NCI-H82 (cell line): ENCODE measurements around the gene PRKACA.
"Not testable (repeated sequence)": the region's sequence is repeated elsewhere in the genome, so short reads cannot be mapped to it uniquely, and the experiment has no call there.

Experiments used
- DNase-seq: peaks from one replicate; lab custom pipeline; 2025; lab: John Stamatoyannopoulos, UW

PRKACA gene

GRCh38 chr19:14070268-14071050 is 47.1 kb downstream of the PRKACA start:
- no peak for DNase-seq

GRCh38 chr19:14066134-14066533 is 51.4 kb downstream of the PRKACA start:
- no peak for DNase-seq

GRCh38 chr19:14063105-14063504 is 54.5 kb downstream of the PRKACA start:
- no peak for DNase-seq

GRCh38 chr19:14062558-14062855 is 55.1 kb downstream of the PRKACA start:
- no peak for DNase-seq

- no peak for DNase-seq
Measured at GRCh38 chr19:14061751-14062557, 55.6 kb downstream of the PRKACA start, which contains the start of gene PALM3. Gene PALM3 (minus strand): TSS chr19:14062076. CDS start chr19:14061980, 96 bp downstream.

GRCh38 chr19:14061081-14061749 is 56.3 kb downstream of the PRKACA start:
- no peak for DNase-seq

- DNase-seq, result peak; percentile 46
Measured at GRCh38 chr19:14059652-14060155, 57.9 kb downstream of the PRKACA start.

GRCh38 chr19:14059093-14059480 is 58.5 kb downstream of the PRKACA start:
- peak; percentile 66 for DNase-seq

- DNase-seq, result no peak
Measured at GRCh38 chr19:14058182-14059092, 59.1 kb downstream of the PRKACA start.

- no peak for DNase-seq
Measured at GRCh38 chr19:14056741-14057356, 60.7 kb downstream of the PRKACA start.

GRCh38 chr19:14056069-14056666 is 61.4 kb downstream of the PRKACA start:
- no peak for DNase-seq

- no peak for DNase-seq
Measured at GRCh38 chr19:14055396-14055795, 62.2 kb downstream of the PRKACA start.

GRCh38 chr19:14054721-14055120 is 62.8 kb downstream of the PRKACA start:
- no peak for DNase-seq

GRCh38 chr19:14054099-14054498 is 63.5 kb downstream of the PRKACA start:
- DNase-seq, result no peak

- no peak for DNase-seq
Measured at GRCh38 chr19:14053500-14053899, 64.1 kb downstream of the PRKACA start.

GRCh38 chr19:14053032-14053431 is 64.5 kb downstream of the PRKACA start:
- no peak for DNase-seq

GRCh38 chr19:14052470-14052869 is 65.1 kb downstream of the PRKACA start:
- no peak for DNase-seq

- DNase-seq, result no peak
Measured at GRCh38 chr19:14051980-14052379, 65.6 kb downstream of the PRKACA start.

- not testable (repeated sequence) for DNase-seq
Measured at GRCh38 chr19:14050961-14051360, 66.6 kb downstream of the PRKACA start.

- no peak for DNase-seq
Measured at GRCh38 chr19:14050512-14050911, 67.0 kb downstream of the PRKACA start.
